Cardiac muscle cell (in vitro differentiated cells and primary cell): Measurements from ENCODE around the gene IGLON5. TPM values are rescaled to one million over a fixed set of nuclear protein-coding genes. Genes with fewer than 3 reads are reported as not detected.

Experiments
- DNase-seq, 2 donors: peaks; one replicate each; pipeline versions ENCODE4 v3.0.0 to v3.0.0-alpha.2; 2010 to 2017; ENCODE audit warnings: low read depth in 1 of 2, low spot score in 1 of 2
- H3K27ac ChIP-seq: fragments of 200-600 bp; sonication (generic); 2 replicates; pipeline ENCODE4 v1.5.1; 2016
- H3K27me3 ChIP-seq: fragments of 200-600 bp; sonication (generic); 2 replicates; pipeline ENCODE4 v1.6.0; 2016; ENCODE audit warnings: control low read depth
- H3K36me3 ChIP-seq: fragments of 200-600 bp; sonication (generic); 2 replicates; pipeline ENCODE4 v1.5.1; 2016; ENCODE audit warnings: control low read depth
- H3K4me1 ChIP-seq: fragments of 200-600 bp; sonication (generic); 2 replicates; pipeline ENCODE4 v1.8.1; 2017; ENCODE audit warnings: low read depth, mild to moderate bottlenecking, mixed run types
- H3K4me3 ChIP-seq: fragments of 200-600 bp; sonication (generic); 2 replicates; pipeline ENCODE4 v1.5.1; 2016; ENCODE audit warnings: mild to moderate bottlenecking
- H3K9me3 ChIP-seq: fragments of 200-600 bp; sonication (generic); 2 replicates; pipeline ENCODE4 v1.5.1; 2017; ENCODE audit warnings: low read depth, mild to moderate bottlenecking, control low read depth
- CTCF ChIP-seq: IDR thresholded peaks from 2 replicates; pipeline ENCODE4 v1.5.1; 2012; ENCODE audit warnings: low read depth, mild to moderate bottlenecking, low read length
- polyA plus RNA-seq: library from polyadenylated mRNA; unstranded; fragments of >200 nt; fragmentation: Nextera tagmentation; extraction: Ambion mirVana; gene quantifications from 2 replicates; pipeline ENCODE4 v1.2.1, GENCODE V29; 2016
- total RNA-seq: library from RNA; depleted of rRNA; stranded (reverse); fragments of >200 nt; gene quantifications from 2 replicates; pipeline ENCODE4 v1.2.3, GENCODE V29; 2016

Gene IGLON5
- total and polyA plus RNA-seq, 2 experiments from 2014 or later = 1.5 to 12.6 TPM

- no peak overlapping the region for H3K27ac ChIP-seq
- no peaks in the 10 kb centered on the region for H3K27me3 ChIP-seq
- no peak for DNase-seq
- no peaks in the 10 kb centered on the region for H3K36me3 ChIP-seq
- no peak overlapping the region for H3K4me3 ChIP-seq
- TF ChIP-seq CTCF = no peak
- no peaks in the 10 kb centered on the region for H3K9me3 ChIP-seq
- H3K4me1 ChIP-seq = no peaks in the 10 kb centered on the region
Observed at GRCh38 chr19:51277112-51277511, 34.3 kb upstream of the IGLON5 start.

- H3K9me3 ChIP-seq = no peaks in the 10 kb centered on the region
- no peak overlapping the region for H3K4me3 ChIP-seq
- no peaks in the 10 kb centered on the region for H3K4me1 ChIP-seq
- H3K27me3 ChIP-seq = no peaks in the 10 kb centered on the region
- no peak for TF ChIP-seq CTCF
- no peak for DNase-seq
- H3K36me3 ChIP-seq = no peaks in the 10 kb centered on the region
- H3K27ac ChIP-seq = no peak overlapping the region
Observed at GRCh38 chr19:51282335-51282734, 29.1 kb upstream of the IGLON5 start.

GRCh38 chr19:51285682-51286081, 25.8 kb upstream of the IGLON5 start:
- Histone ChIP-seq H3K36me3 (no peaks in the 10 kb centered on the region), H3K27me3 (no peaks in the 10 kb centered on the region), H3K4me1 (no peaks in the 10 kb centered on the region), H3K4me3 (no peak overlapping the region), H3K27ac (no peak overlapping the region), H3K9me3 (no peaks in the 10 kb centered on the region)
- no peak for TF ChIP-seq CTCF
- no peak for DNase-seq

GRCh38 chr19:51289635-51290034, 21.8 kb upstream of the IGLON5 start:
- Histone ChIP-seq H3K27me3 (no peaks in the 10 kb centered on the region), H3K27ac (no peak overlapping the region), H3K9me3 (no peaks in the 10 kb centered on the region), H3K4me3 (no peak overlapping the region), H3K36me3 (no peaks in the 10 kb centered on the region), H3K4me1 (no peaks in the 10 kb centered on the region)
- DNase-seq = no peak
- no peak for TF ChIP-seq CTCF

- Histone ChIP-seq H3K36me3 (no peaks in the 10 kb centered on the region), H3K9me3 (no peaks in the 10 kb centered on the region), H3K27me3 (no peaks in the 10 kb centered on the region), H3K27ac (no peak overlapping the region), H3K4me1 (no peaks in the 10 kb centered on the region), H3K4me3 (no peak overlapping the region)
- no peak for DNase-seq
- no peak for TF ChIP-seq CTCF
Observed at GRCh38 chr19:51292971-51293370, 18.5 kb upstream of the IGLON5 start.

GRCh38 chr19:51293571-51294210, 17.8 kb upstream of the IGLON5 start:
- H3K27me3 ChIP-seq = no peaks in the 10 kb centered on the region
- no peak for TF ChIP-seq CTCF
- no peak overlapping the region for H3K27ac ChIP-seq
- H3K9me3 ChIP-seq = no peaks in the 10 kb centered on the region
- no peaks in the 10 kb centered on the region for H3K4me1 ChIP-seq
- H3K4me3 ChIP-seq = no peak overlapping the region
- no peaks in the 10 kb centered on the region for H3K36me3 ChIP-seq
- no peak for DNase-seq
